GM21526 (cell line): ENCODE results near the gene METTL17.
"Not testable (repeated sequence)": the region's sequence is repeated elsewhere in the genome, so short reads cannot be mapped to it uniquely, and the experiment has no call there.

Experiments used
- ATAC-seq: cut with Tn5 transposase; IDR thresholded peaks from one replicate; pipeline ENCODE4 v1.9.1; 2021; ENCODE audit warnings: moderate library complexity; ENCODE audit not compliant: unreplicated experiment, low FRiP score

Gene METTL17

DNA sequence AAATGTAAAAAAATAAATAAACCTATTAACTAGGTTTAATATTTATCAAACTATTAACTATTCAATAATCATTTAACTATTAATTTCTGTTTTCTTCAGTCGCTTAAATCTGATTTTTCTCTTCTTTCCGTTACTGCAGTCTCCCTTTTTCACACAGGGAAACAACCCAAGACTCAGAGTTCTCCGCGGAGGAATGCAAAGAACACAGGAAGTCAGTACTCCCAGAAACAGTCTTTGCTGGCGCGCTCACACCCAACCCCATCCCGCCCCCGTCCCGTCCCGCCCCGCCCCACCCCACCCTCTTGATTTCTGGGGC, 351 bp upstream of the METTL17 start:
- ATAC-seq: no peak

DNA sequence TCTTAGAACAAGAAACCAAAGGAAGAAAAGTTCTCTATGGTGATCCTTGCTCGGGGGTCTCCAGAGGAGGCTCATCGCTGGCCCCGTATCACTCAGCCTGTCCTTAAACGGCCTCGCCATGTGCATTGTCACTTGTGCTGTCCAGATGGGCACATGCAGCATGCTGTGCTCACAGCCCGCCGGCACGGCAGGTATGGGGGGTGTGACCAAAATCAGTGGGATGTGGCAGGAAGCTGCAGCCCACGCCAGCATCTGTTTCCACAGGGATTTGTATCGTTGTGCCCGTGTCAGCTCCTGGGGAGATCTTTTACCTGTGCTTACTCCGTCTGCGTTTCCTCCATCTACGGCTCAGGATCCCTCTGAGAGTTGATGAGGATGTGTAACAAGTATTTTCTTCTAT, 6.7 kb downstream of the METTL17 start:
- no peak for ATAC-seq

DNA sequence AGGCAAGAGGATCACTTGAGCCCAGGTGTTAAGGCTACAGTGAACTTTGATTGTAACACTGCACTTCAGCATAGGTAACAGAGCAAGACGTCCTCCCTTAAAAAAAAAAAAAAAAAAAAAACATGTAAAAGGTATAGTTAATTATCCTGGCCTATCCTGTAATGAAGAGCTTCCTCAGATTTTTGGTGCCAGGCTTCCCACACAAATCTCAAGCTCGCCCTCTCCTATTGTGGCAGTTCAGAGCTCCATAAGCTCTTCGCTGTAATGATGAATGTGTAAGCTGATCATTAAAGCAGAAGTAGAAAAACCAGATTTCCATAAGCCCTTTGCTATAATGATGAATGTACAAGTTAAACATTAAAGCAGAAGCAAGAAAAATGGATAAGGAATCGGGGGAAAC, 7.3 kb downstream of the METTL17 start:
- no peak for ATAC-seq

DNA sequence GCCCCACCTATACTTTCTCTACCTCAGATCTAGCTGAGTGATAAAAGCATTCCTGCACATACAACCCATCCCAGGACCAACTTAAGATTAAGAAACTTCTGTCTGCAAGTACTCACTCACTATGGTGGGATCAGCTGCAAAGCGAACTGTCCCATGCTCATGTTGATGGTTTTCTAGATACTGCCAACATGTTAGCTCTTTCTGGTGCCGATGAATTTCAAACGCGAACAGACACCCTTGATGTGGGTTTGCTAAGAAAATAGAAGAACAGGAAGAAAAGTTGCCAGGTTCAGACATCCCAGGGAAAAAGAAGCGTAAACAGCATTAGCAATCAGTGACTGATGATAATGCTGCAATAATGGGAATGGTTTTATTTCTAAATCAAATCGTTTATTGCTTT, 7.8 kb downstream of the METTL17 start:
- no peak for ATAC-seq

DNA sequence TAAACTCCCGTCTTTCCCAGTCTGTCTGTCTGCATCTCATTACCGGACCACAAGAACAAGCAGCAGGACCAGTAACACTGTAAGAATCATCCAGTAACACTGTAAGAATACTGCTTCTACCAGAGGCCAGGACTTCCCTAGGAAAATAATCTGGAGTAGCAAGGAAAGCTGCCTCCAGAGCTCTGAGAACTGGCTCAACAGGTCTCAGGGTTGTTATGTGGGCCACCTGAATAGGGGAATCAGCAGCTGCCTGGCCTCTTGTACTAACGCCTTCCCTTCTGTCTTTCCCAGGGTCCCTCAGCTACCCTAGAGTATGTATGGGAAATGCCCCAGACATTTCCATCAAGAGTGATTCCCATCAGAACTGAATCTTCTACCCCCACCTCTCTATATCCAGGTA, 8.4 kb downstream of the METTL17 start:
- no peak for ATAC-seq

- no peak for ATAC-seq
Measured at GRCh38 chr14:20998674-20999366, 9.0 kb downstream of the METTL17 start, which contains the start of gene SLC39A2. Gene SLC39A2, plus strand, starts transcription at chr14:20999293. Its CDS starts 154 bp downstream, at chr14:20999447.

DNA sequence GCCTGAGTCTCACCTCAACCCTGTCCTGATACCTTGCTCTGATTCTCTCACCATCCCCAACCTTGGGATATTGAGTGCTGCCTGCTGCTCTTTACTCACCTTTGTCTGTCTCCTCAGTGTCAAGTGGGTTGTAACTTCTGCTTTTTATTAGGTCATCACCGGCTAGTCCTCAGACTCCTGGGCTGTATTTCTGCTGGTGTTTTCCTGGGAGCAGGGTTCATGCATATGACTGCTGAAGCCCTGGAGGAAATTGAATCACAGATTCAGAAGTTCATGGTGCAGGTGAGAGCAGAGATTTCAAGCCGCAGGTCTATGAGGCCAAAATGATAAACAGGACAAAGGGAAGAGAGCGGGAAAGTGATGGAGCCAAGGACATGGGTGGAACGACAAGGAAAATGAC, 9.8 kb downstream of the METTL17 start:
- no peak for ATAC-seq

DNA sequence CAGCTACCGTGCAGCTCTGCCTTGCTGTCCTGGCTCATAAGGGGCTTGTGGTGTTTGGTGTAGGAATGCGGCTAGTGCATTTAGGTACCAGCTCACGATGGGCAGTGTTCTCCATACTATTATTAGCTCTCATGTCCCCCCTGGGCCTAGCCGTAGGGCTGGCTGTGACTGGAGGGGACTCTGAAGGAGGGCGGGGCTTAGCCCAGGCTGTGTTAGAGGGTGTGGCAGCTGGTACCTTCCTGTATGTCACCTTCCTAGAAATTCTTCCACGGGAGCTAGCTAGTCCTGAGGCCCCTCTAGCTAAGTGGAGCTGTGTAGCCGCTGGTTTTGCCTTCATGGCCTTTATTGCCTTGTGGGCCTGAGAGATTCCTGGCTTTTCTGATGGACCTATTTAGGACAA, 11.4 kb downstream of the METTL17 start:
- ATAC-seq: no peak

DNA sequence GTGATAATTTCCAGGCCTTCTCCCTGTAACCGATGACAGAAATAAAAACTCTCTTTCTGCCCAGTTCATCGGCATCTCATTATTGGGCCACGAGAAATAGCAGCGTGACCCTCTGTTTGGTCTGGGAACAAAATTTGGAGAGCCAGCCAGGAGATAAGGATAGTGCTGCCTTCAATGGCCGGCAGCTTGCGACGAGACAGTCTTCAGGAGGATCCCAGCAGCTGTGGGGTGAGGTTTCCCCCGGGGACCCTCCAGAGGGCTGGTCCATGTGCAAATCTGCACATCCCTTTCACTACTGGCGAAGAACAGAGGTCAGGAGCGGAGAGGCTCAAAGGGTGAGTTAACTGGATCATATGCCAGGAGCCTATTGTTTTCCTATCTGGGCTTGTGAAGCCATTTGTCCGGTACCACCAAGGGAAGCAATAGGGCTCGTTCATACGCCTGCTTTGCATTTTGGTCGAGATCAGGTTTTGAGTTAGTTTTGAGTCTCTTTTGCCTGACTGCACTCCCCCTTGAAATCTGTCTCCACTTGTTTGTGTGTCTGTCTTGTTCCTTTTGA, 14.1 kb downstream of the METTL17 start:
- no peak for ATAC-seq

DNA sequence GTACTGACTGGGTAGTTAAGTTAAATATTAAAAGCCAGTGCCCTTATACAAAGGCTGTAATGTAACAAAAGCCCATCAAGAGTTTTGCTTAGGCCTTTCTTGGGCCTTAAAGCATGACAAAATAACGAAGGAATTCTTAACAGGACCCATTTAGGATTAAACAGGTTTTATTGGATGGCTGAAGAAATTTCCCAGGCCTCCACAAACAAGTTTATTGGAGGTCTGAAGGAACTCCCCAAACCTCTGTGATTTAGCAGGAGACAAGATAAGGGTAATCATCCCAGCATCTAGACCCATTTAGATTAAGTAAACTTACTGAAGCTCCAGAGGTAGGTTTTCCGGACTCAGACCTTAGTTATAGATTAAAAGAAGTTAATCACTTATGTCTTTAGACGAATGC, 19.9 kb downstream of the METTL17 start:
- not testable (repeated sequence) for ATAC-seq

DNA sequence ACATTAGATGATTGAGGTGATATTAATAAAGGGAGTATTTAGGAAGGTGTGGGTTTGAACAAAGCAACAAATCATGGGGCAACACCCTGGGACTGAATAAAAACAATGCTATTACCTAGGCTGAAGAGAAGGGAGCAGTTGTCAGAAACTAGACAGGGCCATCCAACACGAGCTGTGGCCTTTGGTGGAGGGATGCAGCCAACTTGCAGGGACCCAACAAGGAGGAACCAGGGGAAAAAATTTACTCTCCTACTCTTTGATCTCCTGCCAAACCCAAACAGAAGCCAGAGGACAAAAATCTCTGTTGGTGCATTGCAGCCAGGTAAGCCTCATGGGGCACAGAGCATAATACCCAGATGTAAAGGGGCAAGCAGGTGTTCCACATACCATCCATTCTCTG, 21.4 kb downstream of the METTL17 start:
- ATAC-seq: no peak

DNA sequence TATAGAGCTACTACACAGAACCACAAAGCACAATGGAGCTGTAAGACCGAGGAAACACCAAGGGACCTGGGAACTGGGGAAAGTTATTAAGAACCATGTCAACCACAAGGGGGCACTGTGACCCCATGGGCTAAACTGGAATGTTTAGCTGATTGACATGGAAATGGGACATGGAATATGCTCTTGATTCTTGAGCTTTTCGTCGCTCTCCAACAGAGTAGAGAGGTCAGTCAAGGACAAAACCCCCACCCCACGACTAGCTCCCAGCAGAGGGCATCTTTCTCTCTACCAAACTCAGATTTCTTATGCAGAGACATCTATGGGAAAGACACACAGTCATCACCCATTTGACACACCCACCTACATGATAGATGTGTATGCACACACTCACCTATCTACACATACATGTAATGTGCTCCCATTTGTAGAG, 25.0 kb downstream of the METTL17 start:
- no peak for ATAC-seq

DNA sequence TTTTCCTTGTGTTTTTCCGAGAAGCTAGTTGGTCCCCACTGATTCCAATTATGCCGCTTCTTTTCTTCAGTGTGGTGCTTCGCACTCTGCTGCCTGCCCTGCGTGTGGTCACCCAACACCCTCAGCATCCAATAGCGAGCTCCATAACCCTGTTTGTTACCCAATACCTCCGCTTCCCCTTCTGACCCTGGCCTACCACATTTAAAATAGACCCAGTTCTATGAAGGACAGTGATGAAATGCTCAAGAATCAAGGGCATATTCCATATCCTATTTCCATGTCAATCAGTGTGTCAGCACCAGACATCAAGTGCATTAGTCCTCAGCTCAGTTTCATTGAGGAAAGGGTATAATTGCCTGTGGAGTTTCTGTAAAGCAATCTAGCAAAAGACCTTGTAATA, 25.5 kb downstream of the METTL17 start:
- no peak for ATAC-seq

DNA sequence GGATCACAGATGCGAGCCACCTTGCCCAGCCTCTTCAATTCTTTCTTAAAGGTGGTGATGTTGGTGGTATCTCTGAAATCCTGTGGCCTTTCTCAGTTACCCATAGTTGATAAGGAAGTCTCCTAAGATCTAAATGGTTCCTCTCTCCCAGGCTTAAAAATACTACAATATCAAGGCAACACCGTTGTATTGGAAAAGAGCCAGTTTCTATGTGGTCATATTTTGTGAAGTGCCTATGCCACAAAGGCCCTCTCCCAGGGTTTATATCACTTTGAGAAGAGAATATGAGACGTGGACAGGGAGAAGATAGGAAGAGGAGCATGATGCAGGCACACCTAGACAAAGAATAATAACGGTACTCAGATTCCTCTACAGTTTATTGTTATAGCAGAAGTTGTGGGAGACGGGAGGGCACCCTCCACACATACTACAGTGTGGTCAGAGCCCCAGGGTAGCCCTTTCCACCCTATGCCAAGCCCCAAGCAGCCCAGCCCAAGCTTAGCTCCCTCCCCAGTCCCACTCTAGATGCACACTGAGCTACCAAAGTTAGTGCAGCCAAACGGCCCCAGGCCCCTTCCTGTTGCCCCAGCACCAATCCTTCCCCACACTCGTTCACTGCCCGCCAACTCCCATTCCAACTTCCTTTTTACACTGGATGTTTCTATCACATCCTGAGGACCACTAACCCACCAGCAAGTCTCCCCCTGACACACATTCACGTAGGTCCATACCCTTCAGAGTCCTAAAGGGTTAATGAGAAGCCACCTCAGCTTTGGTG, 26.8 kb downstream of the METTL17 start:
- no peak for ATAC-seq

DNA sequence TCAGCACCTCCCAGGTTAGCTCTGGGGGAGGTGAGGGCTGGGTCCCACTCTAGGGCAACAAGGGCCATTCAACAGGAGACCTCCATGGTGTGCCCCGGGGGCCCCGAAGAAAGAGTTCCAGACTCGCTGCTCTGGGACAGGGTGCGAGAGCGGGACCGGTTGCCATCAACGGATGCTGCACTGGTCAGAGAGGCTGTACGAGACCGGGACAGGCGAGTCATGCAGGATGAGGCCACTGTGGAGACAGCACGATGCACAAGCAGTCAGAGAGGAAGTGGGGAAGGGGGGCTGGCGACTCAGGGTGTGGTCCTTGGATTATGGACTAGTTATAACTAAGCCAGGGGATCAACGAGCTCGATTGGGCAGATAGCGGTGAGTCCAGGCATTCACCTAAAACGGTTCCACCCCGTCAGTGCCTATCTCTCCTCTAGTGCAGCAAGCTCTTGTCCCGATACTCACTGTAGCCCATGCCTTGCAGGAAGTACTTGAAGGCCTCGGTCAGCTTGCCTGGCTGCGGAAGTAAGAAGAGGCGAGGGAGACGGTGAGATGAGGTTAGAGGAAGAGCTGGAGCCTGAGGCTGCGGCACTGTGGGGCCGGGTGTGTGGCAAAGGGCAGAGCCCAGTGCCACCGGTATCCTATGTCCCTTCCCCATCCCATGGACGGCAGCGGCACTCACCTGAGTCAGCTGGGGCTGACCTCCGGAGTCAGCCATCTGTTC, 27.9 kb downstream of the METTL17 start:
- no peak for ATAC-seq

GRCh38 chr14:21018286-21018685, 28.5 kb downstream of the METTL17 start:
- no peak for ATAC-seq

DNA sequence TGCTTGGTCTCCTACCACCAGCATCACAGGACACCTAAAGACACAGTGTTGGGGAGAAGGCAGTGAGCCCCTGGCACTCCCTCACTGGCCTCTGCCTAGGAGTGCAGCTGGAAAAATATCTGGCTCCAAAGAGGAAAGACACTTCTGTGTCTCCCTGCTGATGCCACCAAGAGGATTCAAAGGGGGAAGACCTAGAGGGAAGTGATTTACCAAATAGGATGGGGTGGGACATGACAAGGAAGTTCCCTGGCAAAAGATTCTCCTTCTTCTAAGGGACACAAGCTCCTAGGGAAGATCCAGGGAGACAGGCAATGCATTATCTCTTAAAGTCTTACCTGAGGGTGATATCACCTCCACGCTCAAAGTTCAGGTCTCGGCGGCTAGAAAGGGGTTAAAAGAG, 29.0 kb downstream of the METTL17 start:
- no peak for ATAC-seq

DNA sequence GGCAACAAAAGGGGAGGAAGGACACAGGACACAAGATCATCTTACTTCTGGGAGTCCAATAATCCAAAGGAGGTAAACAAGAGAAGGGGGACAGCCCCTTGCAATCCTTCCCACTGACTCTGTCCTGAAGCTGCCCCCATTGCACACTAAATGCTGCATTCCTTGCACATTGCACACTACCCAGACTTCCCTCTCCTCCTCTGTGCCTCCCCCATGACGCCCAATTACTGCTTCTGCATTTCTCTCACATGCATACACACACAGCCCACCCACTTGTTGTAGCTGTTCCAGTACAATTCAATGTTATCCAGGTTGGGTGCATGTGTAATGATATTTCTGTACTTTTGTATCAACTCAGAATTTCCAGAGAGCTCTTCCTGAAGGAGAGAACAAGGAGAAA, 29.6 kb downstream of the METTL17 start:
- no peak for ATAC-seq

DNA sequence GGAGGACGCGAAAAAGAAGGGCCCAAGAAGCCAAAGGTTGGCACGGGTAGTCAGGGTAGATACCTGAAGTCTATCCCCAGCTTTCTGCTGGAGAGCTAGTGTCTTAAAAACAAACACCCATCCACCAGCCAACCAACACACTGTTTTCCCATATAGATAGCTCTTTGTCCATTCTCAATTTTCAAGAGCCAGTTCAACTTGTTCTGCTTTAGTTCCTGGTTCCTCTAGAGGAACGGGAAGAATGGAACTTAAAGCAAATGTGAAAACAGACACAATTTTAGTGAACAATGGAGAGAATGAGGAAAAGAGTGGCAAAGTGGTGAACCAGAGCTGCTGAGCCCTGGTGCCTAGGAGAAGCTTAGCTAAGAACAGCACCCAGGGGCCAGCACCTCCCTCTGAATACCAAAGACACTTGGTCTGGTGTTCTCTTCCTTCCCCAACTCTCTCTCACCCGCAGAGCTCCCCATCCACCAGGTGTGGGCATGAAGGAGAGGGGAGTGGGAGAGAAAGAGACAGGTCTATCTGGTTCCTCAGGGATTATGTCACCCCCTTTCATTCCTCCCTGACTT, 31.3 kb downstream of the METTL17 start:
- ATAC-seq: no peak

GRCh38 chr14:21022686-21023085, 32.9 kb downstream of the METTL17 start:
- no peak for ATAC-seq

DNA sequence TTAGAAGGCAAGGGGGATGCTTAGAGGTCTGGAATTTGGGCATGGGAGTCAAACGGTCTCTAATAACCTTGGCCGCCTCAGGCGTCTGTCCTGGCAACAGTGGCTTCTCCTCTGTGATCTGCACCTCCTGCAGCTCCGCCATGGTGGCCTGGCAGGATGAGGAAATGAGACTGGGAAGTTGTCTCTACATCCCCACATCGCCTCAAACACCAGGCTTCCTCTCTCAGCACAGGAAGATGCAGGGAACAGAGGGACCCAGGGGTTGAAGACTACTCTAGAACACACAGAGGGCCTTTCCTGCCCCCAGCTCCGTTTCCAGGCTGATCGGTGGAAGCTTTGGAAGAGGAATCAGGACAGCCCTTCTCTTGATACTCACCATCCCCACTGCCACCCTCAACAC, 33.4 kb downstream of the METTL17 start:
- no peak for ATAC-seq
